ENCODE measurements around the gene ATP2B2. TPM values are rescaled to one million over a fixed set of nuclear protein-coding genes. Genes with fewer than 3 reads are reported as not detected.
A peak's percentile ranks its signal among the peaks of the same experiment; 100 is the strongest.

Gene ATP2B2
- total RNA-seq, 1 donor from 2014 or later = not detected

- DNase-seq (ENCODE audit: low read depth) = no peak
- no peak overlapping the region for H3K4me3 ChIP-seq (ENCODE audit: low read depth, low read length)
- H3K36me3 ChIP-seq (ENCODE audit: control insufficient read depth, insufficient read depth, low read length) = no peaks in the 10 kb centered on the region
- H3K27me3 ChIP-seq (ENCODE audit: control insufficient read depth, insufficient read depth, low read length) = peaks cover 9% of the 10 kb centered on the region
- TF ChIP-seq, protein P1, sequence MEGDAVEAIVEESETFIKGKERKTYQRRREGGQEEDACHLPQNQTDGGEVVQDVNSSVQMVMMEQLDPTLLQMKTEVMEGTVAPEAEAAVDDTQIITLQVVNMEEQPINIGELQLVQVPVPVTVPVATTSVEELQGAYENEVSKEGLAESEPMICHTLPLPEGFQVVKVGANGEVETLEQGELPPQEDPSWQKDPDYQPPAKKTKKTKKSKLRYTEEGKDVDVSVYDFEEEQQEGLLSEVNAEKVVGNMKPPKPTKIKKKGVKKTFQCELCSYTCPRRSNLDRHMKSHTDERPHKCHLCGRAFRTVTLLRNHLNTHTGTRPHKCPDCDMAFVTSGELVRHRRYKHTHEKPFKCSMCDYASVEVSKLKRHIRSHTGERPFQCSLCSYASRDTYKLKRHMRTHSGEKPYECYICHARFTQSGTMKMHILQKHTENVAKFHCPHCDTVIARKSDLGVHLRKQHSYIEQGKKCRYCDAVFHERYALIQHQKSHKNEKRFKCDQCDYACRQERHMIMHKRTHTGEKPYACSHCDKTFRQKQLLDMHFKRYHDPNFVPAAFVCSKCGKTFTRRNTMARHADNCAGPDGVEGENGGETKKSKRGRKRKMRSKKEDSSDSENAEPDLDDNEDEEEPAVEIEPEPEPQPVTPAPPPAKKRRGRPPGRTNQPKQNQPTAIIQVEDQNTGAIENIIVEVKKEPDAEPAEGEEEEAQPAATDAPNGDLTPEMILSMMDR (IDR thresholded peaks at IDR 0.05; ENCODE audit: insufficient read depth, low read length, poor library complexity, severe bottlenecking) = no peak
Measured at GRCh38 chr3:10393514-10393913, 111.9 kb downstream of the ATP2B2 start.

GRCh38 chr3:10392906-10393461 is 112.4 kb downstream of the ATP2B2 start:
- Histone ChIP-seq H3K36me3 (ENCODE audit: control insufficient read depth, insufficient read depth, low read length) (no peaks in the 10 kb centered on the region), H3K4me3 (ENCODE audit: low read depth, low read length) (no peak overlapping the region), H3K27me3 (ENCODE audit: control insufficient read depth, insufficient read depth, low read length) (peaks cover 9% of the 10 kb centered on the region)
- DNase-seq (ENCODE audit: low read depth) = no peak
- TF ChIP-seq, protein P1 (IDR thresholded peaks at IDR 0.05; ENCODE audit: insufficient read depth, low read length, poor library complexity, severe bottlenecking) = no peak

DNA sequence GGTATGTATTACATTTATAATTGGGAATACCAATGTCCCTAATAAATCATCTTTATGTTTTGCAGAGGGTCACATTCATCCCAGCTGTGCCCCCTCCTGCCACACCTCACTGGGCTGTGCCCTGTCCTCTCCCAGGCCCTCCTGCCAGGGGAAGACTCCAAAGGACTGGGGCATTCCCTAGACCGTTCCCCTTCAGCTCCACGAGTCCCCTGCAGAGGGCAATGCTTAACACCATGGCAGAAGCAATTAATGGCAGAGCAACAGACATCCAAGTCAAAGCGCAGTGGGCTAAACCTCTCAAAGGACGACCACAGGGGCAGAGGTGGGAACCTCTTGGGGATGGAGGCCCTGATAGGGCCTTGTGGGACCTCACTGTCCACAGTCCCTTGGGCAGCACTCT is 113.1 kb downstream of the ATP2B2 start:
- DNase-seq (ENCODE audit: low read depth) = no peak
- no peaks in the 10 kb centered on the region for H3K36me3 ChIP-seq (ENCODE audit: control insufficient read depth, insufficient read depth, low read length)
- peaks cover 9% of the 10 kb centered on the region for H3K27me3 ChIP-seq (ENCODE audit: control insufficient read depth, insufficient read depth, low read length)
- no peak overlapping the region for H3K4me3 ChIP-seq (ENCODE audit: low read depth, low read length)
- TF ChIP-seq, protein P1 (IDR thresholded peaks at IDR 0.05; ENCODE audit: insufficient read depth, low read length, poor library complexity, severe bottlenecking) = peak; percentile 4

GRCh38 chr3:10391391-10391790 is 114.0 kb downstream of the ATP2B2 start:
- TF ChIP-seq, protein P1 (IDR thresholded peaks at IDR 0.05; ENCODE audit: insufficient read depth, low read length, poor library complexity, severe bottlenecking) = no peak
- DNase-seq (ENCODE audit: low read depth) = no peak
- peaks cover 8% of the 10 kb centered on the region for H3K27me3 ChIP-seq (ENCODE audit: control insufficient read depth, insufficient read depth, low read length)
- H3K4me3 ChIP-seq (ENCODE audit: low read depth, low read length) = no peak overlapping the region
- no peaks in the 10 kb centered on the region for H3K36me3 ChIP-seq (ENCODE audit: control insufficient read depth, insufficient read depth, low read length)

DNA sequence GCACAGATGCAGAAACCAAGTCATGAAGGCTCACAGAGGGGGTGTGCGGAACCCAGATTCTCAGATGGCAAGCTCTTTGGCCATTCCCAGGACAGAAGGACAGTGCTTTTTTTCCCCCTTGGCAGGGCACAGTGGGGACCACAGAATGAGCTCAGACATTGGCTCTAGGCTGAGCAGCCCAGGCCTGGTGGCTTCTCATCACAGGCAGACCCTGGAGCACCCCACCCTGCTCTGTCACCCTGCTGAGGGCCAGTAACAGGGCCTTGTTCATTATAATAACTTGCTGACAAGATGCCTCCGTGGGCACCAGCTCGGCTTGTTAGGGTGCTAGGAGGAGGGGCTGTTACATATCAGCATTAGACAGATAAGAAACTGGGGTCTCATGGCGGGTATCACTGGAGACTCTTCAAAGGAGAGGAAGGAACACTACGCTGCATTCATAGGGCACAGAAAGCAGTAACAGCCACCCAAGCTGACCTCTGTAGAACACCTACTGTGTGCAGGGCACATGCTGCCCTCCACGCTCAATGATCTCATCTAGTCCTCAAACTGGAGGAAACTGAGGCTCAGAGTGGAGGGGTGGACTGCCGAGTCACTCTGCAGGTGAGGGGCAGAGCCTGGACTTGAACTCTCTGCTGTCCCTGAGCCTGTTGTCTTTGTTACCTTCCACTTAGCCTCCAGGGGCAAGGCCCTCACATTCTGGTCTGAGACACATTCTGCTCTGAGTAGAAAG is 114.6 kb downstream of the ATP2B2 start:
- no peak for DNase-seq (ENCODE audit: low read depth)
- H3K27me3 ChIP-seq (ENCODE audit: control insufficient read depth, insufficient read depth, low read length) = peaks cover 8% of the 10 kb centered on the region
- H3K4me3 ChIP-seq (ENCODE audit: low read depth, low read length) = no peak overlapping the region
- TF ChIP-seq, protein P1 (IDR thresholded peaks at IDR 0.05; ENCODE audit: insufficient read depth, low read length, poor library complexity, severe bottlenecking) = no peak
- no peaks in the 10 kb centered on the region for H3K36me3 ChIP-seq (ENCODE audit: control insufficient read depth, insufficient read depth, low read length)
